ENCODE data around the gene IL18BP. TPM values are rescaled to one million over a fixed set of nuclear protein-coding genes. Genes with fewer than 3 reads are reported as not detected.

IL18BP gene
- polyA plus RNA-seq, 1 donor (not counting 4 experiments of a cell fraction or from before 2014, with no cell fraction given) = 2.9 TPM

DNA sequence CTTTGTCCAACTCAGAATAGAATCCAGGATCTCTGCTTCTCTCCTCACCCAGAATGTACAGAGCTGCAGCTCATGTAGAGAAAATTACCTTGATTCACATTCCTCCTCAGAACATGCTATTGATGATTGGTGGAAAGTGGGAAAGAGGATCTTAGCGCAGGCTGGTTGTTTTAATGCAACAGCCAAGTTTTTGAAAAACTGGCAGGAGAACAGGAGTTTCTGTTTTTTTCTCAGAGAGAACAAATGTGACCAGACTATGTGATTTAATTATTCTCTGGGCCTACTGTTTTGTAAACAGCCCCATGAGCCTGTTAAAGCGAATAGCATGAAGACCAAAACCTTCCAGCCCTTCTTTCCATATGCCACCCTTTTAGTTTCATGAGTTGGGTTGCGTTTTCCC, 19.1 kb upstream of the IL18BP start:
- no peak overlapping the region for H3K9ac ChIP-seq (ENCODE audit: control insufficient read depth, extremely low read depth, insufficient read depth, low read length)
- no peak overlapping the region for H3K27ac ChIP-seq (ENCODE audit: control insufficient read depth, insufficient read depth, low read length)
- no peak for DNase-seq (ENCODE audit: low read depth, low spot score)
- dilution Hi-C loops (cut with MboI; ENCODE audit: extremely low pct_ligation_motif_present, low sequenced_read_pairs) = no loop called here
- no peaks in the 10 kb centered on the region for H3K4me1 ChIP-seq (ENCODE audit: control insufficient read depth, extremely low read depth, insufficient read depth, low read length)
- H3K9me3 ChIP-seq (ENCODE audit: control insufficient read depth, low read depth, low read length) = no peaks in the 10 kb centered on the region
- H3K36me3 ChIP-seq (ENCODE audit: control insufficient read depth in 2 of 2, extremely low read depth in 1 of 2, insufficient read depth in 2 of 2, low read length in 2 of 2) = peaks cover 2 to 6% of the 10 kb centered on the region in 2 experiments
- H4K20me1 ChIP-seq (ENCODE audit: control insufficient read depth, extremely low read depth, insufficient read depth, low read length) = no peaks in the 10 kb centered on the region
- H3K4me2 ChIP-seq (ENCODE audit: control insufficient read depth, extremely low read depth, insufficient read depth, low read depth, low read length) = no peak overlapping the region
- no peaks in the 10 kb centered on the region for H3K9me1 ChIP-seq (ENCODE audit: control insufficient read depth, extremely low read depth, insufficient read depth, low read length)
- H3K4me3 ChIP-seq (ENCODE audit: control insufficient read depth in 2 of 3, extremely low read depth in 1 of 3, insufficient read depth in 2 of 3, low read depth in 1 of 3, low read length in 3 of 3) = no peak overlapping the region
- no peaks in the 10 kb centered on the region for H3K79me2 ChIP-seq (ENCODE audit: control insufficient read depth, insufficient read depth, low read length)
- no peaks in the 10 kb centered on the region for H3K27me3 ChIP-seq (ENCODE audit: control insufficient read depth, extremely low read depth, insufficient read depth, low read length)
- no peak overlapping the region for H2AFZ ChIP-seq (ENCODE audit: control insufficient read depth, low read length)
- TF ChIP-seq EZH2 (IDR thresholded peaks at IDR 0.05; ENCODE audit: low read length) = no peak
- TF ChIP-seq, protein P1, sequence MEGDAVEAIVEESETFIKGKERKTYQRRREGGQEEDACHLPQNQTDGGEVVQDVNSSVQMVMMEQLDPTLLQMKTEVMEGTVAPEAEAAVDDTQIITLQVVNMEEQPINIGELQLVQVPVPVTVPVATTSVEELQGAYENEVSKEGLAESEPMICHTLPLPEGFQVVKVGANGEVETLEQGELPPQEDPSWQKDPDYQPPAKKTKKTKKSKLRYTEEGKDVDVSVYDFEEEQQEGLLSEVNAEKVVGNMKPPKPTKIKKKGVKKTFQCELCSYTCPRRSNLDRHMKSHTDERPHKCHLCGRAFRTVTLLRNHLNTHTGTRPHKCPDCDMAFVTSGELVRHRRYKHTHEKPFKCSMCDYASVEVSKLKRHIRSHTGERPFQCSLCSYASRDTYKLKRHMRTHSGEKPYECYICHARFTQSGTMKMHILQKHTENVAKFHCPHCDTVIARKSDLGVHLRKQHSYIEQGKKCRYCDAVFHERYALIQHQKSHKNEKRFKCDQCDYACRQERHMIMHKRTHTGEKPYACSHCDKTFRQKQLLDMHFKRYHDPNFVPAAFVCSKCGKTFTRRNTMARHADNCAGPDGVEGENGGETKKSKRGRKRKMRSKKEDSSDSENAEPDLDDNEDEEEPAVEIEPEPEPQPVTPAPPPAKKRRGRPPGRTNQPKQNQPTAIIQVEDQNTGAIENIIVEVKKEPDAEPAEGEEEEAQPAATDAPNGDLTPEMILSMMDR (optimal IDR thresholded peaks at IDR 0.05 in 1 of 3, IDR thresholded peaks at IDR 0.05 in 1 of 3, conservative IDR thresholded peaks at IDR 0.05 in 1 of 3; ENCODE audit: extremely low read depth in 1 of 3, insufficient read depth in 2 of 3, low read length in 3 of 3) = no peak
- FAIRE-seq = no peak

DNA sequence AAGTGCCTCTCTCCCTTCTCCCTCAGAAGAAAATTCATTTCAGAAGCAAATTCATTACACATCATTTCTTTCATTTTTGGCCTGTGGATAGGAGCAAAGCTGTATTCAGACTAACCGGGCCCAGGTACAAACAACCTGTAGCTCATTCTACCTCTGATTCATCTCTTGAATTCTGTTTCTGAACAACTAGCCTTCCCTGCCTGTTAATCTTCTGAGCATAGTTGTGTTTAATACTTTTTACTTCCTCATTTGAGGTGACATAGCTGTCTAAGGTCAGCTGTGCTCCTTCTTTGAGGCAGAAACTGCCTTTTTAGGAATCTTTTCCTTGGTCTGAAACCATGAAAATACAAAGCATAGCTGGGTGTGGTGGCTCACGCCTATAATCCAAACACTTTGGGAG, 12.6 kb upstream of the IL18BP start:
- TF ChIP-seq EZH2 (IDR thresholded peaks at IDR 0.05; ENCODE audit: low read length) = no peak
- H3K4me3 ChIP-seq (ENCODE audit: control insufficient read depth in 2 of 3, extremely low read depth in 1 of 3, insufficient read depth in 2 of 3, low read depth in 1 of 3, low read length in 3 of 3) = no peak overlapping the region
- no peaks in the 10 kb centered on the region for H3K9me1 ChIP-seq (ENCODE audit: control insufficient read depth, extremely low read depth, insufficient read depth, low read length)
- H3K4me1 ChIP-seq (ENCODE audit: control insufficient read depth, extremely low read depth, insufficient read depth, low read length) = peaks cover 5% of the 10 kb centered on the region
- no peak for DNase-seq (ENCODE audit: low read depth, low spot score)
- no peaks in the 10 kb centered on the region for H4K20me1 ChIP-seq (ENCODE audit: control insufficient read depth, extremely low read depth, insufficient read depth, low read length)
- H2AFZ ChIP-seq (ENCODE audit: control insufficient read depth, low read length) = no peak overlapping the region
- H3K36me3 ChIP-seq (ENCODE audit: control insufficient read depth in 2 of 2, extremely low read depth in 1 of 2, insufficient read depth in 2 of 2, low read length in 2 of 2) = peaks cover 6% of the 10 kb centered on the region in 2 experiments
- H3K4me2 ChIP-seq (ENCODE audit: control insufficient read depth, extremely low read depth, insufficient read depth, low read depth, low read length) = no peak overlapping the region
- dilution Hi-C loops (cut with MboI; ENCODE audit: extremely low pct_ligation_motif_present, low sequenced_read_pairs) = no loop called here
- no peaks in the 10 kb centered on the region for H3K79me2 ChIP-seq (ENCODE audit: control insufficient read depth, insufficient read depth, low read length)
- H3K9ac ChIP-seq (ENCODE audit: control insufficient read depth, extremely low read depth, insufficient read depth, low read length) = no peak overlapping the region
- no peaks in the 10 kb centered on the region for H3K9me3 ChIP-seq (ENCODE audit: control insufficient read depth, low read depth, low read length)
- FAIRE-seq = no peak
- no peaks in the 10 kb centered on the region for H3K27me3 ChIP-seq (ENCODE audit: control insufficient read depth, extremely low read depth, insufficient read depth, low read length)
- H3K27ac ChIP-seq (ENCODE audit: control insufficient read depth, insufficient read depth, low read length) = no peak overlapping the region

DNA sequence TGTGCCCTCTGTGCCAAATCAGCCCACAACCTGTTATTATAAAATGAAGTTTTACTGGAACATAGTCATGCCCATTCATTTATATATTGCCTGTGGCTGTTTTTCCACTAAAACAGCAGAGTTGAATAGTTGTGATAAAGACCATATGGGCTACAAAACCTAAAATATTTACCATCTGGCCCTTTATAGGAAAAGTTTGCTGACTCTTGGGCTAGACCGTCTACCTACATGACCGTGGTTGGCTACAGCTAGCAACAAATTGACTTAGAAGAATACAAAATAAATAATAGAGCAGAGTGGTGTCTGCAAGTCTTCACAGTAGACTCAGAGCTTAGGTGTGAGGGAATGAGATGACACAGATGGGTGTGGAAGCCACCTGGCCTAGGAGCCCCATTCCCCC, 11.2 kb upstream of the IL18BP start:
- Histone ChIP-seq H3K4me1 (ENCODE audit: control insufficient read depth, extremely low read depth, insufficient read depth, low read length) (peaks cover 5% of the 10 kb centered on the region), H3K9me1 (ENCODE audit: control insufficient read depth, extremely low read depth, insufficient read depth, low read length) (no peaks in the 10 kb centered on the region), H3K4me3 (ENCODE audit: control insufficient read depth in 2 of 3, extremely low read depth in 1 of 3, insufficient read depth in 2 of 3, low read depth in 1 of 3, low read length in 3 of 3) (no peak overlapping the region), H3K9me3 (ENCODE audit: control insufficient read depth, low read depth, low read length) (no peaks in the 10 kb centered on the region), H2AFZ (ENCODE audit: control insufficient read depth, low read length) (no peak overlapping the region), H3K4me2 (ENCODE audit: control insufficient read depth, extremely low read depth, insufficient read depth, low read depth, low read length) (no peak overlapping the region), H4K20me1 (ENCODE audit: control insufficient read depth, extremely low read depth, insufficient read depth, low read length) (no peaks in the 10 kb centered on the region), H3K79me2 (ENCODE audit: control insufficient read depth, insufficient read depth, low read length) (no peaks in the 10 kb centered on the region), H3K36me3 (ENCODE audit: control insufficient read depth in 2 of 2, extremely low read depth in 1 of 2, insufficient read depth in 2 of 2, low read length in 2 of 2) (peaks cover 6% of the 10 kb centered on the region in 2 experiments), H3K27me3 (ENCODE audit: control insufficient read depth, extremely low read depth, insufficient read depth, low read length) (no peaks in the 10 kb centered on the region), H3K9ac (ENCODE audit: control insufficient read depth, extremely low read depth, insufficient read depth, low read length) (no peak overlapping the region), H3K27ac (ENCODE audit: control insufficient read depth, insufficient read depth, low read length) (no peak overlapping the region)
- no peak for TF ChIP-seq EZH2 (IDR thresholded peaks at IDR 0.05; ENCODE audit: low read length)
- TF ChIP-seq, protein P1 (optimal IDR thresholded peaks at IDR 0.05 in 1 of 3, IDR thresholded peaks at IDR 0.05 in 1 of 3, conservative IDR thresholded peaks at IDR 0.05 in 1 of 3; ENCODE audit: extremely low read depth in 1 of 3, insufficient read depth in 2 of 3, low read length in 3 of 3) = no peak
- dilution Hi-C loops (cut with MboI; ENCODE audit: extremely low pct_ligation_motif_present, low sequenced_read_pairs) = no loop called here
- FAIRE-seq (no peak), DNase-seq (ENCODE audit: low read depth, low spot score) (no peak)

Data from keratinocyte (primary cell).